Suprapubic skin (tissue), 4 donors: Measurements from ENCODE around the gene NRG4.

ENCODE experiments used
- EP300 ChIP-seq: sonication (generic); formaldehyde crosslinking; IDR thresholded peaks from one replicate; pipeline ENCODE4 v1.6.1; 2017; ENCODE audit warnings: antibody characterized with exemption
- POLR2A ChIP-seq, 2 donors: fragments of 450-650 bp; IDR thresholded peaks; one replicate each; pipeline ENCODE4 v1.6.1; 2017; ENCODE audit warnings: antibody characterized with exemption in 2 of 2, mild to moderate bottlenecking in 2 of 2, moderate library complexity in 2 of 2
- POLR2AphosphoS5 ChIP-seq, 3 donors: sonication (generic); formaldehyde crosslinking; IDR thresholded peaks; one replicate each; pipeline ENCODE4 v1.6.1; 2017; ENCODE audit warnings: antibody characterized with exemption in 3 of 3
- TF ChIP-seq, protein P1 (sequence below), 2 donors: fragments of 200-600 bp in 1 of 2; fragments of 450-650 bp in 1 of 2; sonication (generic) in 1 of 2; IDR thresholded peaks; one replicate each; pipeline ENCODE4 v1.5.1; 2016 to 2019; ENCODE audit warnings: antibody characterized with exemption in 2 of 2, mild to moderate bottlenecking in 1 of 2, moderate library complexity in 1 of 2

DNA sequence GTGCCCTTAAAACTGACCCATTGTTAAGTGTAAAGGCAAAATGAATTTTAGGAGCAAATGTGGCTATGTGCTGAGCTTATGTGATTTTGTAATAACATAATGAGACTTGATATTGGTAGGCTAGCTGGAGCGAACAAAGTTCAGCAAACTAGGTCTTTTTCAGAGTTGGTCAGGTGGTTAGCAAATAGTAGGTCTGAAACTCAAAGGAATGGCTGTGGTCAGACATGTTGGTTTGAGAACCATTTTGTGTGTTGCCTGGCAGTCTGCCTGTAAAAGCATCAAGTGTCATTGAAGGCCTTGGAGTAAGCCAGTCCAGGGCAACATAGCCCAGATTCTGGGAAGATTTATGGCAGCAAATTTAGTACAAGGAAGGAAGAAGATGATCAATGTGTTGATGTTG, 92.1 kb downstream of the NRG4 start:
- no peak for TF ChIP-seq EP300
- TF ChIP-seq, protein P1, sequence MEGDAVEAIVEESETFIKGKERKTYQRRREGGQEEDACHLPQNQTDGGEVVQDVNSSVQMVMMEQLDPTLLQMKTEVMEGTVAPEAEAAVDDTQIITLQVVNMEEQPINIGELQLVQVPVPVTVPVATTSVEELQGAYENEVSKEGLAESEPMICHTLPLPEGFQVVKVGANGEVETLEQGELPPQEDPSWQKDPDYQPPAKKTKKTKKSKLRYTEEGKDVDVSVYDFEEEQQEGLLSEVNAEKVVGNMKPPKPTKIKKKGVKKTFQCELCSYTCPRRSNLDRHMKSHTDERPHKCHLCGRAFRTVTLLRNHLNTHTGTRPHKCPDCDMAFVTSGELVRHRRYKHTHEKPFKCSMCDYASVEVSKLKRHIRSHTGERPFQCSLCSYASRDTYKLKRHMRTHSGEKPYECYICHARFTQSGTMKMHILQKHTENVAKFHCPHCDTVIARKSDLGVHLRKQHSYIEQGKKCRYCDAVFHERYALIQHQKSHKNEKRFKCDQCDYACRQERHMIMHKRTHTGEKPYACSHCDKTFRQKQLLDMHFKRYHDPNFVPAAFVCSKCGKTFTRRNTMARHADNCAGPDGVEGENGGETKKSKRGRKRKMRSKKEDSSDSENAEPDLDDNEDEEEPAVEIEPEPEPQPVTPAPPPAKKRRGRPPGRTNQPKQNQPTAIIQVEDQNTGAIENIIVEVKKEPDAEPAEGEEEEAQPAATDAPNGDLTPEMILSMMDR (IDR thresholded peaks at IDR 0.05): no peak
- TF ChIP-seq POLR2A (IDR thresholded peaks at IDR 0.05): no peak
- TF ChIP-seq POLR2AphosphoS5 (IDR thresholded peaks at IDR 0.05): no peak
